T1000 (cell line): ENCODE data around the gene ATF1.
"Not testable (repeated sequence)": the region's sequence is repeated elsewhere in the genome, so short reads cannot be mapped to it uniquely, and the experiment has no call there.

ENCODE experiments used
- DNase-seq: peaks from one replicate; lab custom pipeline; 2025; ENCODE audit warnings: mixed read lengths; lab: John Stamatoyannopoulos, UW

Gene ATF1

GRCh38 chr12:50753232-50753769 lies 10.6 kb upstream of the ATF1 start:
- DNase-seq: no peak

DNA sequence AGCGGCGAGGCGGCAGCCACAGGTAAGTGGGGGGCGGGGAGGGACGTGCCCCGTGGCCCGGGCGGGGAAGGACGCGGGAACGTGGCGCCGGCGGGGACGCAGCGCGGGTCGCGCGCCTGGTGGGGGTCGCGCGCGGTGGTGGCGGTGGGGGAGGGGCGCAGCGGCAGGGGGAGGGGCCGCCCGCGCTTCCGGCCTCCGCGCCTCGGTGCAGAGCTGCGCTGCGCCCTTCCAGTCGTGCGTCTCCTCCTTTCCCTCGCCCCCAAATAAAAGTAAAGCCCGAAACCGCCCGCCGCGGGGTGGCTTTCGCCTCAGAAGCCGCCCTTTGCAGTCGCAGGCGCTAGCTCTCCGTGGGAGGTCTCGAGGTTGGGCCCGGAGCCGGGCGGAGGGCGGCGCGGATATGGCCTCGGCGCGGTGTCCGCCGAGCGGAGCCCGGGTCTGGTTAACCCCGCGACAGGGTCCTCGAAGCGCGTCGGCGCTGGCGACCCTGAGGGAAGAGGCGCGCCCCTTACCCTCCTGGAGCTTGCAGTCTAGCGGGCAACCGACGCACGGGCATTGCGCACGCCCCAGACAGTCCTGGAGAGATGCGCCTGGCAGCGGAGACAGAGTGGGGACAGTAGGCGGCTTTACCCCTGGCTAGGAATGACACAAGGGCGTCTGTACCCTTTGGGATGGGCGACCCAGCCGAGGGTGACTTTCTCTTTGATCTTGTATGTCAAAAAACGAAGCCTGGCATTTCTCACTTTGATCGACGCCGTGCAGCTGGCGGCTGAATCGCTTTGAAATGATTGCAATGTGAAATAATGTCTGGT lies 589 bp downstream of the ATF1 start:
- DNase-seq: no peak

GRCh38 chr12:50765095-50765911 lies 1.4 kb downstream of the ATF1 start:
- DNase-seq: no peak

DNA sequence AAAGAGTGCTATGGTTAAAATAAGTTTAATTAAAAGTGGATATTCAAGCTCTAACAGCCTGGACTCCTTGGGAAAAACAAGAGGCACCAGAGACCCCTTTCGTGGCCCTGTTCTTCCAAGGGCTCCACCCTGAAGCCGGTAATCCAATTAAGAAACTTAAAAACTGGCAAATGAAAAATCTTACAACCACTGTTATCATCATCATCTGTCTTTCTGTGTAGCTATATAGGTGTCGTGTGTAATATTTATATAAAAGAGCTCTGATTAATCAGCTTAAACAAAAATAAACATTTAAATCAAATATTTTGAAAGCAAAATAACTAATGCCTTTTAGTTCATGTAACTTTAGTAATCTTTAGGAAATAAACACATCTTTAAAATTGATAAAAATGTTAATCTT lies 4.5 kb downstream of the ATF1 start:
- DNase-seq: no peak

- DNase-seq: not testable (repeated sequence)
Measured at GRCh38 chr12:50768813-50769212, 4.9 kb downstream of the ATF1 start.

DNA sequence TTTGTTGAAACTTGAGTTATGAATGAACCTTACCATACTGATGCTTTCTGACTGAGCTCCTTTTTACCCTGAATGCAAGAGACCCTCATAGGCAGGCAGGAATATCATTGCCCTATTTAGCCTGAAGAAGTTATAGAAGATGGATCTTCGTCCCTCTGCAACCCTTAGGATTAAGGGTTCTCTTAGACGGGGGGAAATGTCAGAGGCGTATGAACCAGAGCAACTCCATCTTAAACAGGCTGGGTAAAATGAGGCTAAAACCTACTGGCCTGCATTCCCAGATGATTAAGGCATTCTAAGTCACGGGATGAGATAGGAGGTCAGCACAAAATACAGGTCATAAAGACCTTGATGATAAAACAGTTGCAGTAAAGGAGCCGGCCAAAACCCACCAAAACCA lies 7.5 kb downstream of the ATF1 start:
- no peak for DNase-seq

DNA sequence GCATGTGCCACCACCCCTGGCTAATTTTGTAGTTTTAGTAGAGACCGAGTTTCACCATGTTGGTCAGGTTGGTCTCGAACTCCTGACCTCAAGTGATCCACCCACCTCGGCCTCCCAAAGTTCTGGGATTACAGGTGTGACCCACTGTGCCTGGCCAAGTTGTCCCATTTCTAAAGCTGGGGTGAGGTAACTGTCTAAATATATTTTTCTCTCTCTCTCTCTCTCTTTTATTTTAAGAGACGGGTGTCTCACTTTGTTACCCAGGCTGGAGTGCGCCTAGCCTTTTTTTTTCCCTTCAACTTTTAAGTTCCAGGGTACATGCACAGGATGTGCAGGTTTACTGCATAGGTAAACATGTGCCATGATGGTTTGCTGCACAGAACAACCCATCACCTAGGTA lies 8.6 kb downstream of the ATF1 start:
- DNase-seq: no peak

- DNase-seq: no peak
Measured at GRCh38 chr12:50772877-50773276, 9.0 kb downstream of the ATF1 start.

GRCh38 chr12:50775251-50775650 lies 11.3 kb downstream of the ATF1 start:
- DNase-seq: no peak

GRCh38 chr12:50776749-50777728 lies 13.1 kb downstream of the ATF1 start:
- no peak for DNase-seq

- no peak for DNase-seq
Measured at GRCh38 chr12:50778663-50779590, 15.0 kb downstream of the ATF1 start.

- no peak for DNase-seq
Measured at GRCh38 chr12:50780013-50780412, 16.1 kb downstream of the ATF1 start.

DNA sequence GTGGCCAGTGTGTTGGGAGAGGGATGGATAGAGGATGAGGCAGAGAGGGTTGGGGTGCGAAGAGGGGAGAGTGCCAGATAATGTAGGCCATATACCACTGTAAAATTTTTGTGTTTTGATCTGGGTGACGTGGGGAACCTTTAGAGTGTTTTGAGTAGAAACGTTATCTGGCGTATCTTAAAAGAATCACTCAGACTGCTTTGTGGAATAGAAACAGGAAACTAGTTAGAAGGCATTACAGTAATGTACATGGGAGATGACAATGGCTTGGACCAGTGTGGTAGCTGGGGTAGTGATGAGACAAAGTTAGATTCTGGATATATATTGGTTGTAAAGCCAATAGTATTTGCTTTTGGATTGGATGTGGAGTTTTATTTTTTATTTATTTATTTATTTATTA lies 20.6 kb downstream of the ATF1 start:
- DNase-seq: no peak

DNA sequence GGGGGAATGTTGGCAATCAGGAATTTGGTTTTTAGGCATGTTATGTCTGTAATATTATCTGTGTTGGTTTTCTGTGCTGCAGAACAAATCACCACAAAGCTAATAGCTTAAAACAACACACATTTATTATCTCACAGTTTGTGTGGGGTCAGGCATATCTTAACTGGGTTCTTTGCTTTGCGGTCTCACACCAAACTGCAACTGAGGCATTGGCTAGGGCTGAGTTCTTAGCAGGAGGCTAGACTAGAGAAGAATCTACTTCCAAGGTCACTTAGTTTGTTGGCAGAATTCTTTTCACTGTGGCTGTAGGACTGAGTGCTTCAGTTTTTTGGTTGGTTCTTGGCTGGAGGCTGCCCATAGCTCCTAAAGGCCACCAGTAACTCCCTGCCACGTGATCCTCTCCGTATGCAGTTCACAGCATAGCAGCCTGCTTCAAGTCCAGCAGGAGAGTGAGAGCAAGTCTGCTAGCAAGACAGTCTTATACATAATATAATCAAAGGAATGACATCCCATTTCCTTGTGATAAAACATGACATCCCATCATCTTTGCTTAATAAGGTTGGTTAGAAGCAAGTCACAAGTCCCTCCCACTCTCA lies 21.6 kb downstream of the ATF1 start:
- no peak for DNase-seq

DNA sequence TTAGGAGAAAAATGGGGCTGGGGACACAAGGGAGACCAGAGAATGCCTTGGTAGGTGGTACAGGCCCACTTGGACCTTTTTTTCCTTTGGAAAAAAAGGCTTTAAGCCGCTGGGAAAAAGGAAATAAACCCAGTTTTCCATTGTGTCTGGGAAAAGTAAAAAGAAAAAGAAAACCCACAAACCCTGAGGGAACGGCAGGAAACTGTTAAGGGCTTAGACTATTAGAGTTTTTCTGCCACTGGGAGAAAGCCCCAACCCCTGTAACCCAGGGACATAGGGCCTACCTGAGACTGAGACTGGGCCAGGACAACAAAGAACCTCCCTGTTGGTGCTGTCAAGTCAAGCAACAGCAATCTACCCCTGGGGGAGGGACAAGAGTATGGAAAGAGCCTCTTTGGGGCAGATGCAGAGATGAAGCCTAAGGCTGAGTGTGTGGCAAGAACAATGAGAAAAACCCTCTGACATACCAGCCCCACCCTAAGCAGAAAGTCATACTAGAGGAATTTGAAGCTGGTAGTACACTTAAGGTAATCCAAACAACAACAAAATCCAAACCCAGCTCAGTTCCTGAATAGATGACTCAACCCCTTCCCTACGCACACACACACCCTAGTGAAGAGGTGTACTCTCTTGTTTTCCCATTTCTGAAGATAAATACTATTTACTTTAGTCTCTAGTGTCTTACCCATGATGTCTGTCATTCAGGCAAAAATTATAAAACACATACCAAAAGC lies 22.8 kb downstream of the ATF1 start:
- peak; percentile 73 for DNase-seq

- DNase-seq: no peak
Measured at GRCh38 chr12:50787618-50788017, 23.7 kb downstream of the ATF1 start.

- DNase-seq: peak; percentile 55
Measured at GRCh38 chr12:50788561-50788960, 24.7 kb downstream of the ATF1 start.

- no peak for DNase-seq
Measured at GRCh38 chr12:50790081-50790480, 26.2 kb downstream of the ATF1 start.

DNA sequence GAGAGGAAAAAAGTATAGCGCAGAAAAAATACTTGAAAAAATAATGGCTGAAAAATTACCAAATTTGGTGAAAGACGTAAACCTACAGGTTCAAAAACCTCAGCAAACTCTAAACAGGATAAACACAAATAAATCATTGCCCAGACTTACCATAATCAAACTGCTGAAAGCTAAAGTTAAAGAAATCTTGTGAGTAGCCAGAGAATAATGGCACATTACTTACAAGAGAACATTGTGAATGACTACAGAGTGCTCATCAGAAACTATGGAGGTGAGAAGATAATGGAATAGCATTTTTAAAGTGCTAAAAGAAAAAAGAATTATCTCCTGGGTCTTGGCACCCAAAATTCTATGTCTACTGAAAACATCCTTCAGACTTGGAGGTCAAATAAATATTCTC lies 36.0 kb downstream of the ATF1 start:
- DNase-seq: no peak
